GM23338 (cell line): ENCODE results near the gene SEMA4D.

Source experiments
- CREB1 ChIP-seq: fragments of 250-450 bp; sonication (Bioruptor Pico); IDR thresholded peaks from 2 replicates; pipeline ENCODE4 v1.5.0; 2020; ENCODE audit warnings: low read depth, mild to moderate bottlenecking, moderate library complexity
- CTCF ChIP-seq, 2 experiments: fragments of 200-600 bp in 1 of 2; sonication (generic) in 1 of 2; conservative IDR thresholded peaks; 2 replicates each; pipeline versions ENCODE4 v1.5.1 to v1.6.1; 2016 to 2017; ENCODE audit warnings: antibody characterized with exemption in 2 of 2, low read depth in 2 of 2, mild to moderate bottlenecking in 2 of 2, moderate library complexity in 1 of 2
- EZH2 ChIP-seq: fragments of 200-600 bp; sonication (generic); IDR thresholded peaks from one replicate; pipeline ENCODE4 v1.8.0; 2017; ENCODE audit warnings: antibody characterized with exemption, mild to moderate bottlenecking, low read depth; ENCODE audit not compliant: unreplicated experiment
- EZH2phosphoT487 ChIP-seq: fragments of 200-600 bp; sonication (generic); IDR thresholded peaks from one replicate; pipeline ENCODE4 v1.8.1; 2018; ENCODE audit warnings: antibody characterized with exemption; ENCODE audit not compliant: unreplicated experiment
- NANOG ChIP-seq: IDR thresholded peaks from 2 replicates; pipeline ENCODE4 v1.6.1; 2016; ENCODE audit warnings: antibody characterized with exemption, borderline replicate concordance
- POLR2AphosphoS5 ChIP-seq: IDR thresholded peaks from 2 replicates; pipeline ENCODE4 v1.6.1; 2016; ENCODE audit warnings: antibody characterized with exemption, low read depth
- REST ChIP-seq: IDR thresholded peaks from one replicate; pipeline ENCODE4 v1.6.1; 2018; ENCODE audit warnings: antibody characterized with exemption; ENCODE audit not compliant: unreplicated experiment
- STAT1 ChIP-seq: IDR thresholded peaks from one replicate; pipeline ENCODE4 v1.6.1; 2016; ENCODE audit warnings: antibody characterized with exemption; ENCODE audit not compliant: unreplicated experiment

GRCh38 chr9:89436963-89437625, 60.8 kb downstream of the SEMA4D start:
- TF ChIP-seq CTCF (conservative IDR thresholded peaks at IDR 0.05; ENCODE audit: low read depth in 2 of 2) (no peak), EZH2 (no peak), NANOG (no peak), POLR2AphosphoS5 (no peak), CREB1 (CRISPR knock-in tag) (no peak), STAT1 (no peak), REST (no peak), EZH2phosphoT487 (no peak)
